Esophagus muscularis mucosa (tissue), 4 donors: ENCODE data around the gene FAM149A. TPM values are rescaled to one million over a fixed set of nuclear protein-coding genes. Genes with fewer than 3 reads are reported as not detected.

Experiments used
- DNase-seq: peaks from one replicate; pipeline ENCODE4 v3.0.0-alpha.2; 2017; ENCODE audit errors: extremely low spot score
- H3K27ac ChIP-seq, 4 donors: fragments of 200-600 bp; sonication (generic); replicated peaks in 1 of 4; 1 replicate in 3 of 4; 2 replicates in 1 of 4; pipeline ENCODE4 v1.5.1; 2016 to 2019; ENCODE audit warnings: mild to moderate bottlenecking in 1 of 4
- H3K27me3 ChIP-seq, 4 donors: fragments of 200-600 bp; sonication (generic); one replicate each; pipeline versions ENCODE4 v1.5.1 to v1.6.0; 2016 to 2019
- H3K36me3 ChIP-seq, 4 donors: fragments of 200-600 bp; sonication (generic); one replicate each; pipeline ENCODE4 v1.5.1; 2016 to 2019
- H3K4me1 ChIP-seq, 4 donors: fragments of 200-600 bp; sonication (generic); one replicate each; pipeline ENCODE4 v1.5.1; 2016 to 2019
- H3K4me3 ChIP-seq, 4 donors: fragments of 200-600 bp; sonication (generic); 1 replicate in 2 of 4; 2 replicates in 2 of 4; pipeline ENCODE4 v1.5.1; 2016 to 2019; ENCODE audit warnings: mild to moderate bottlenecking in 4 of 4, moderate library complexity in 1 of 4
- H3K9me3 ChIP-seq, 4 donors: fragments of 200-600 bp; sonication (generic); 1 replicate in 3 of 4; 2 replicates in 1 of 4; pipeline ENCODE4 v1.5.1; 2016 to 2019
- EP300 ChIP-seq: sonication (generic); formaldehyde crosslinking; IDR thresholded peaks from one replicate; pipeline ENCODE4 v1.6.1; 2017; ENCODE audit warnings: antibody characterized with exemption
- POLR2A ChIP-seq: fragments of 450-650 bp; IDR thresholded peaks from one replicate; pipeline ENCODE4 v1.6.1; 2017; ENCODE audit warnings: antibody characterized with exemption, moderate library complexity, mild to moderate bottlenecking, low read depth
- POLR2AphosphoS5 ChIP-seq, 2 donors: sonication (generic); formaldehyde crosslinking; IDR thresholded peaks; one replicate each; pipeline ENCODE4 v1.6.1; 2017; ENCODE audit warnings: antibody characterized with exemption in 2 of 2
- WGBS: methylation state at CpG from one replicate; pipeline ENCODE4 v1.1.5; 2018; 5-methylcytosine and 5-hydroxymethylcytosine counted together
- intact Hi-C: fragments of 100-400 bp; cut with DNase I; formaldehyde crosslinking; loops from one replicate; pipeline ENCODE4 v1.15.1; 2023
- total RNA-seq, 4 donors: library from RNA; depleted of rRNA; stranded (reverse); fragments of >200 nt; gene quantifications; one replicate each; pipeline versions ENCODE4 v1.1.0 to v1.2.1, GENCODE V29; 2016
- TF ChIP-seq, protein P1 (sequence below), 3 experiments: fragments of 200-600 bp in 2 of 3; fragments of 450-650 bp in 1 of 3; sonication (generic) in 2 of 3; IDR thresholded peaks; one replicate each; pipeline ENCODE4 v1.5.1; 2017 to 2019; ENCODE audit warnings: antibody characterized with exemption in 3 of 3, mild to moderate bottlenecking in 2 of 3, moderate library complexity in 1 of 3

The FAM149A gene
- total RNA-seq, 4 donors from 2014 or later = 19.5 to 38.8 (median 33.6) TPM

- intact Hi-C loops = no loop called here
- WGBS = 72% methylated on average over 7 of the region's 7 CpGs
- Histone ChIP-seq H3K4me3 (no peak overlapping the region), H3K36me3 (peaks cover 0 to 39% (median 4%) of the 10 kb centered on the region in 4 donors), H3K27me3 (no peaks in the 10 kb centered on the region), H3K9me3 (no peaks in the 10 kb centered on the region), H3K27ac (no peak overlapping the region), H3K4me1 (peaks cover 0 to 11% (median 5%) of the 10 kb centered on the region in 4 donors)
- no peak for TF ChIP-seq EP300
- TF ChIP-seq, protein P1, sequence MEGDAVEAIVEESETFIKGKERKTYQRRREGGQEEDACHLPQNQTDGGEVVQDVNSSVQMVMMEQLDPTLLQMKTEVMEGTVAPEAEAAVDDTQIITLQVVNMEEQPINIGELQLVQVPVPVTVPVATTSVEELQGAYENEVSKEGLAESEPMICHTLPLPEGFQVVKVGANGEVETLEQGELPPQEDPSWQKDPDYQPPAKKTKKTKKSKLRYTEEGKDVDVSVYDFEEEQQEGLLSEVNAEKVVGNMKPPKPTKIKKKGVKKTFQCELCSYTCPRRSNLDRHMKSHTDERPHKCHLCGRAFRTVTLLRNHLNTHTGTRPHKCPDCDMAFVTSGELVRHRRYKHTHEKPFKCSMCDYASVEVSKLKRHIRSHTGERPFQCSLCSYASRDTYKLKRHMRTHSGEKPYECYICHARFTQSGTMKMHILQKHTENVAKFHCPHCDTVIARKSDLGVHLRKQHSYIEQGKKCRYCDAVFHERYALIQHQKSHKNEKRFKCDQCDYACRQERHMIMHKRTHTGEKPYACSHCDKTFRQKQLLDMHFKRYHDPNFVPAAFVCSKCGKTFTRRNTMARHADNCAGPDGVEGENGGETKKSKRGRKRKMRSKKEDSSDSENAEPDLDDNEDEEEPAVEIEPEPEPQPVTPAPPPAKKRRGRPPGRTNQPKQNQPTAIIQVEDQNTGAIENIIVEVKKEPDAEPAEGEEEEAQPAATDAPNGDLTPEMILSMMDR (IDR thresholded peaks at IDR 0.05) = no peak
- TF ChIP-seq POLR2A = no peak
- TF ChIP-seq POLR2AphosphoS5 (IDR thresholded peaks at IDR 0.05) = no peak
- DNase-seq = no peak
These were observed 96.5 kb downstream of the FAM149A start for GRCh38 chr4:186201010-186201409.

DNA sequence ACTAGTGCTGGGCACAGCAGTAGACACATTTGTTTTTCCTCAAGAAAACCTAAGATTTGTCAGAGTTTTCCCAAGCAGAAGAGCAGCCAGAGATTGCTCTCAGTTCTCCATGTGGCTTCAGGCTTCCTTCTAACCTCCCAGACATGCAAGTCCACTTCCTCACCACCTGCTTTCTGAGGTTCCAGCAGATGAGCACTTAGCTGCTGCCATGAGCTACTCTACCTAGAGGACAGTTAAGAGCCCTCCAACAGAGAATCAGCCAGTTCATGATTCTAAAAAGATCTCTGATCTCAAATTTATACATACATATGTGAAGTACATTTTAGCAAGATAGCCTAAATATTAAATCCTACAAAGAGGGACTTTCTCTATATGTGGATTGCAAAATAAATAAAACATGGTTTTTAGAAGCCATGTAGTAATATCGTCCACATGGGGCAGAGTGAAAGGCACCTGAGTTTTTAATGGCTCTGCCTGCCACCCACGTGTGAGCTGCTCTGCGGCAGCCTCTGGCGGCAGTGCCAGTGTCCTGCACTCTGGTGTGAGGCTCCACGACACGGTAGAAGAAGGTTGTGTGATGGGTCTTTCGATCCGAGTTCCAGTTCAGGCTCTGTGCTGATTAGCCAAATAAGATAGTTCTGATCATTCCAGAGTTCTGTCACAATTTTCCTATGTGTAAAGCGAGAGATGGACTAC, 97.2 kb downstream of the FAM149A start:
- TF ChIP-seq, protein P1 (IDR thresholded peaks at IDR 0.05) = peak; percentile 39 to 79 (median 55)
- TF ChIP-seq POLR2A = no peak
- peak in 1 of 2 donors; percentile 9 for TF ChIP-seq POLR2AphosphoS5 (IDR thresholded peaks at IDR 0.05)
- no peak for TF ChIP-seq EP300
- Histone ChIP-seq H3K4me3 (no peak overlapping the region), H3K27me3 (no peaks in the 10 kb centered on the region), H3K9me3 (no peaks in the 10 kb centered on the region), H3K4me1 (peaks cover 0 to 11% (median 5%) of the 10 kb centered on the region in 4 donors), H3K27ac (peak overlapping the region in 2 of 4 donors; percentile 15 to 49), H3K36me3 (peaks cover 0 to 36% (median 4%) of the 10 kb centered on the region in 4 donors)
- 57% methylated on average over 9 of the region's 9 CpGs for WGBS
- intact Hi-C loops = no loop called here
- no peak for DNase-seq

DNA sequence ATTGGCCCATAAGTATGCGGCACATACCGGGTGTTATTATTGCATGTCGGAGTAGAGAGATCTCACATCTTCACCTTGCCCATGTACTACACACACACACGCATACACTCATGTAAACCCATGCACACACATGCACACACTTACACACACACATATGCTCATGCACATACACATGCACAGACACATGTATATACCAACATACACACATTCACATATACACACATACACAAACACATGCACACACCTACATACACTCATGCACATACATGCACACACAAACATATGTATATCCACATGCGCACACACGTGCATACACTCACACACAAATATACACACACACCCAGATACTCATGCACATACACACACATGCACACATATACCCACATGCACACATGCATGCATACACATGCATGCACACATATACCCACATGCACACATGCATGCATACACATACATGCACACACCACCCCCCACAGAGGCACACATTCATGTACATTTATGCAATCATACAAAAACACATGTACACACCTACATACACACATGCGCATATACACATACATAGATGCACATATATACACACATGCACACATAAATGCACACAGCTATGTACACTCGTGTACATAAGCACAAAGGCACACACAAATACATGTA, 98.1 kb downstream of the FAM149A start:
- WGBS = 87% methylated on average over 8 of the region's 8 CpGs
- TF ChIP-seq, protein P1 (IDR thresholded peaks at IDR 0.05) = no peak
- TF ChIP-seq EP300 (no peak), POLR2AphosphoS5 (IDR thresholded peaks at IDR 0.05) (no peak), POLR2A (no peak)
- Histone ChIP-seq H3K27me3 (no peaks in the 10 kb centered on the region), H3K9me3 (no peaks in the 10 kb centered on the region), H3K27ac (peak overlapping the region in 2 of 4 donors; percentile 15 to 49), H3K4me3 (no peak overlapping the region), H3K36me3 (peaks cover 0 to 28% (median 4%) of the 10 kb centered on the region in 4 donors), H3K4me1 (peaks cover 0 to 11% (median 5%) of the 10 kb centered on the region in 4 donors)
- intact Hi-C loops = no loop called here
- no peak for DNase-seq

GRCh38 chr4:186203406-186203805, 98.9 kb downstream of the FAM149A start:
- H3K4me3 ChIP-seq = peak overlapping the region in 1 of 4 donors; percentile 53
- no peak for DNase-seq
- intact Hi-C loops = no loop called here
- no peaks in the 10 kb centered on the region for H3K9me3 ChIP-seq
- H3K36me3 ChIP-seq = peaks cover 0 to 23% (median 3%) of the 10 kb centered on the region in 4 donors
- no peaks in the 10 kb centered on the region for H3K27me3 ChIP-seq
- TF ChIP-seq, protein P1 (IDR thresholded peaks at IDR 0.05) = no peak
- TF ChIP-seq POLR2AphosphoS5 (IDR thresholded peaks at IDR 0.05) = no peak
- TF ChIP-seq POLR2A = no peak
- no peak for TF ChIP-seq EP300
- H3K27ac ChIP-seq = peak overlapping the region in 2 of 4 donors; percentile 73 to 78
- peaks cover 0 to 11% (median 5%) of the 10 kb centered on the region in 4 donors for H3K4me1 ChIP-seq
- WGBS = 86% methylated on average over 12 of the region's 12 CpGs
